Neural cell (in vitro differentiated cells): ENCODE measurements around the gene ZNF195.
"Not testable (repeated sequence)": the region's sequence is repeated elsewhere in the genome, so short reads cannot be mapped to it uniquely, and the experiment has no call there.

Source experiments
- CTCF ChIP-seq: fragments of 450-650 bp; IDR thresholded peaks from 2 replicates; pipeline ENCODE4 v1.5.1; 2014; ENCODE audit warnings: antibody characterized with exemption, mild to moderate bottlenecking, moderate library complexity; ENCODE audit not compliant: poor library complexity, severe bottlenecking
- EZH2 ChIP-seq: fragments of 200-600, 300-800 bp; shearing (Covaris generic), sonication (generic); IDR thresholded peaks from 2 replicates; pipeline ENCODE4 v1.6.1; 2014; ENCODE audit warnings: antibody characterized with exemption, low read length, borderline replicate concordance, mild to moderate bottlenecking; ENCODE audit not compliant: insufficient read depth, poor library complexity, severe bottlenecking
- POLR2AphosphoS5 ChIP-seq: IDR thresholded peaks from 2 replicates; pipeline ENCODE4 v1.6.1; 2012
- RAD21 ChIP-seq: fragments of 450-650 bp; conservative IDR thresholded peaks from 2 replicates; pipeline ENCODE4 v1.6.1; 2014; ENCODE audit warnings: antibody characterized with exemption, mild to moderate bottlenecking, moderate library complexity
- TAF1 ChIP-seq: IDR thresholded peaks from 2 replicates; pipeline ENCODE4 v1.6.1; 2012; ENCODE audit warnings: low read depth

GRCh38 chr11:3406937-3407336, 28.0 kb upstream of the ZNF195 start:
- TF ChIP-seq CTCF, POLR2AphosphoS5, EZH2, TAF1, RAD21: not testable (repeated sequence)
